ENCODE measurements around the gene RANBP3.
"Not testable (repeated sequence)": the region's sequence is repeated elsewhere in the genome, so short reads cannot be mapped to it uniquely, and the experiment has no call there.

Gene RANBP3

DNA sequence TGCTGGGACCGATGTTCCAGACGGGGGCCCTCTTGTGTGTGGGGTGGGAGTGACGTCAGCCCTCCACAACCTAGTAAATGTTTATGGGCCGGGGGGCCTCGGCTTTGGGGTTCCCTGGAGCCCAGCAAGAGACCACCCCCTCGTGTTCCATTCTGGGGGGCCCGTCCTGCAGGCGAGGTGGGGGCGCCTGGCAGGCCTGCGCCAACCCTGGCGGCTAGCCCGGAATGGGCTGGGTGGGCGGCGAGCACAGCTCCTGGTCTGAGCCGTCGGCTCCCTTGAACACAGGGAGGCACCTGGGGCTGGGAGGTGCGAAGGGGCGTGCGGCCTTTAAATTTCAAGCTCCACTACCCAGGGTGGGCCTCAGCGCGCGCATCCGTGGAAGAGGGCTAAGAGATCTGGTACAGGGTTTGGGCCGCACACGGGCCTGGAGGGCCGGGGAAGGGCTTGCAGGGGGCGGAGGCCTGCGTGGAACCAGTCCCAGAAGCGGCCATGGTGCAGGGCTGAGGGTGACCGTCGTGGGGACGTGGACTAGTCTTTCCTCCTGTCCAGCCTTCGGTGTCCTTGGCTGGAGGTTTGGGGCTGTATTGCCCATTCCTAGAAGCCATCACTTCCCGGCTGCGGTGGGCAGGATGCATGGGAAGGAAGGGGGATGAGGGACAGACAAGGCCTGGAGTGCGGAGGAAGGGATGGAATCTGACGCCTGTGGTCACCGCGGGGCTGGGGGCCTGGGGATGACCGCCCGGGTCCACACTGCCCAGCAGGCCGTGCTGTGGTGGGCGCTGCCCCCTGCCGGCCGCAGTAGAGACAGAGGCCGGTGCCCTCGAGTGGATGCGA is 85.8 kb downstream of the RANBP3 start:
- no peaks in the 10 kb centered on the region for H3K27me3 ChIP-seq (ENCODE audit: insufficient read depth, insufficient read length)
- TF ChIP-seq SUZ12 (IDR thresholded peaks at IDR 0.05; ENCODE audit: extremely low read depth, insufficient read depth, insufficient read length) (no peak), YY1 (IDR thresholded peaks at IDR 0.05; ENCODE audit: insufficient read depth, insufficient read length) (no peak), ZNF274 (IDR thresholded peaks at IDR 0.05; ENCODE audit: low read depth, low read length) (no peak)
- peaks cover 10% of the 10 kb centered on the region for H3K4me1 ChIP-seq (ENCODE audit: insufficient read depth, insufficient read length)
- H3K36me3 ChIP-seq (ENCODE audit: insufficient read depth, insufficient read length, low read length): peaks cover 37% of the 10 kb centered on the region
- H3K4me3 ChIP-seq (ENCODE audit: insufficient read length, low read depth): no peak overlapping the region
- H3K9ac ChIP-seq (ENCODE audit: insufficient read length, low read depth): no peak overlapping the region
- no peak for DNase-seq (ENCODE audit: low read depth, low spot score)
- no peaks in the 10 kb centered on the region for H3K9me3 ChIP-seq (ENCODE audit: insufficient read depth, low read length)

DNA sequence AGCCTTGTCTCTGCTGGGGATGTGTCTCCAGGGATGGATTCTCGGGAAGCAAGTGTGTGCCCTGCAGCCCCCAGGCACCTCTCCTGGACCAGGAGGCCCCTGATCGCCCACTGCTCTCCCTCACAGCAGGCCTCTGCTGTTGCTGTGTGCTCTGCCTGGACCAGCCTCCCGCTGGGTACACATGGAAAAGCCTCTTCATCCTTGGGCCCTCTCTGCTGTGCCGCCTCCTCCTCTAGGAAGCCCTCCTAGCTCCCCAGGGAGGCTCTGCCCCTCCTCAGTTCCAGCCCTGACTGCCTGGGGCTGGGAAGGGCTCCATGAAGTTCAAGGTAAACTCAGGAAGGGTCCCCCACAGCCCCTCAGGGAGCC is 86.4 kb downstream of the RANBP3 start:
- Histone ChIP-seq H3K4me3 (ENCODE audit: insufficient read length, low read depth) (no peak overlapping the region), H3K9ac (ENCODE audit: insufficient read length, low read depth) (no peak overlapping the region), H3K9me3 (ENCODE audit: insufficient read depth, low read length) (no peaks in the 10 kb centered on the region), H3K36me3 (ENCODE audit: insufficient read depth, insufficient read length, low read length) (peaks cover 31% of the 10 kb centered on the region), H3K27me3 (ENCODE audit: insufficient read depth, insufficient read length) (no peaks in the 10 kb centered on the region), H3K4me1 (ENCODE audit: insufficient read depth, insufficient read length) (peaks cover 10% of the 10 kb centered on the region)
- no peak for TF ChIP-seq ZNF274 (IDR thresholded peaks at IDR 0.05; ENCODE audit: low read depth, low read length)
- TF ChIP-seq YY1 (IDR thresholded peaks at IDR 0.05; ENCODE audit: insufficient read depth, insufficient read length): no peak
- TF ChIP-seq SUZ12 (IDR thresholded peaks at IDR 0.05; ENCODE audit: extremely low read depth, insufficient read depth, insufficient read length): no peak
- no peak for DNase-seq (ENCODE audit: low read depth, low spot score)

DNA sequence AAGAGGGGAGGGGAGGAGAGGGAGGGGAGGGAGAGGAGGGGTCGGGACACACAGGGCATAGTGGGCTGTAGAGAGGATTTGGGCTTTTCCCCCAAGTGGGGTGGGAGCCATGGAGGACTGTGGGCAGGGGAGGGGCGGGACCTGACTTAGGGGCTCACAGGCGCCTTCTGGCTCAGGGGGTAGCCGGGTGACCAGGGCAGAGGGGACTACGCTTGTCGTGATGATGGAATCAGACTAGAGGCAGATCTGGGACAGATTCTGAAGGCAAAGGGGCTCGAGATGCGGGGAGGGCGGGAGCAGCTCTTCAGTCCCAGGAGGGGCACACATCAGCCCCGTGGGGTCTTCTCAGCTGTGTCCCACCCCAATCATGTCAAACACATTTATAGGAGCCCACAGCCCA is 87.8 kb downstream of the RANBP3 start:
- peaks cover 17% of the 10 kb centered on the region for H3K36me3 ChIP-seq (ENCODE audit: insufficient read depth, insufficient read length, low read length)
- H3K9me3 ChIP-seq (ENCODE audit: insufficient read depth, low read length): no peaks in the 10 kb centered on the region
- H3K9ac ChIP-seq (ENCODE audit: insufficient read length, low read depth): no peak overlapping the region
- TF ChIP-seq SUZ12 (IDR thresholded peaks at IDR 0.05; ENCODE audit: extremely low read depth, insufficient read depth, insufficient read length): no peak
- no peak for TF ChIP-seq YY1 (IDR thresholded peaks at IDR 0.05; ENCODE audit: insufficient read depth, insufficient read length)
- TF ChIP-seq ZNF274 (IDR thresholded peaks at IDR 0.05; ENCODE audit: low read depth, low read length): no peak
- H3K4me3 ChIP-seq (ENCODE audit: insufficient read length, low read depth): no peak overlapping the region
- H3K27me3 ChIP-seq (ENCODE audit: insufficient read depth, insufficient read length): no peaks in the 10 kb centered on the region
- no peak for DNase-seq (ENCODE audit: low read depth, low spot score)
- peaks cover 10% of the 10 kb centered on the region for H3K4me1 ChIP-seq (ENCODE audit: insufficient read depth, insufficient read length)

DNA sequence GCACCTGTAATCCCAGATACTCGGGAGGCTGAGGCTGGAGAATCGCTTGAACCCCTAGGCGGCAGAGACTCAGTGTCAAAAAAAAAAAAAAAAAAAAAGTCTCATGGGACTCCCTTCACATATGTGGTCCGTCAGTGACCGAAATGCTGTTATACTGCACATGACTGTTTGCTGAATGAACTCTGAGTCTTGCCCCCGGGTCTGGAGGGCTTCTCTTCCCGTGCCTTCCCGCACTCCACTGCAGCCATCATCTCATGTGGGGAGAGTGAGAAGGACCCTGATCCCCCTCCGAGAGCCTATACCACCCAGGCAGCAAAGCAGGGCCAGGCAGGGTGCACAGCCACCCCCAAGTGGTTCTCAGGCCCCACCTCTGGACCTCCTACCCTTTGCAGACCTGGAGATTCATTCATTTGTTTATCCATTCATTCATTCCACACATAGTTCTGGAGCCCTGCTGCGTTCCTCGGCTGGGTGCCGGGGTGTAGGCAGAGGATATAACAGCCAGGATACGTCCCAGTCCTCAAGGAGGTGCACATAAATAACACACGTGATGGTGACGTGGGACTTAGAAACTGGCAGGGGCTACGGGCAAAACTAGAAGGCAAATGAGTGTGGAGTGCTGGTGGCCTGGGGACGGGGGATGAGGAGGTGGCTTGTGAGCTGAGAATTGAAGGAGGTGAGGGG is 88.5 kb downstream of the RANBP3 start:
- no peak overlapping the region for H3K9ac ChIP-seq (ENCODE audit: insufficient read length, low read depth)
- no peak for DNase-seq (ENCODE audit: low read depth, low spot score)
- H3K4me3 ChIP-seq (ENCODE audit: insufficient read length, low read depth): no peak overlapping the region
- no peaks in the 10 kb centered on the region for H3K9me3 ChIP-seq (ENCODE audit: insufficient read depth, low read length)
- no peak for TF ChIP-seq ZNF274 (IDR thresholded peaks at IDR 0.05; ENCODE audit: low read depth, low read length)
- no peak for TF ChIP-seq SUZ12 (IDR thresholded peaks at IDR 0.05; ENCODE audit: extremely low read depth, insufficient read depth, insufficient read length)
- no peak for TF ChIP-seq YY1 (IDR thresholded peaks at IDR 0.05; ENCODE audit: insufficient read depth, insufficient read length)
- H3K36me3 ChIP-seq (ENCODE audit: insufficient read depth, insufficient read length, low read length): peaks cover 11% of the 10 kb centered on the region
- peaks cover 10% of the 10 kb centered on the region for H3K4me1 ChIP-seq (ENCODE audit: insufficient read depth, insufficient read length)
- no peaks in the 10 kb centered on the region for H3K27me3 ChIP-seq (ENCODE audit: insufficient read depth, insufficient read length)

DNA sequence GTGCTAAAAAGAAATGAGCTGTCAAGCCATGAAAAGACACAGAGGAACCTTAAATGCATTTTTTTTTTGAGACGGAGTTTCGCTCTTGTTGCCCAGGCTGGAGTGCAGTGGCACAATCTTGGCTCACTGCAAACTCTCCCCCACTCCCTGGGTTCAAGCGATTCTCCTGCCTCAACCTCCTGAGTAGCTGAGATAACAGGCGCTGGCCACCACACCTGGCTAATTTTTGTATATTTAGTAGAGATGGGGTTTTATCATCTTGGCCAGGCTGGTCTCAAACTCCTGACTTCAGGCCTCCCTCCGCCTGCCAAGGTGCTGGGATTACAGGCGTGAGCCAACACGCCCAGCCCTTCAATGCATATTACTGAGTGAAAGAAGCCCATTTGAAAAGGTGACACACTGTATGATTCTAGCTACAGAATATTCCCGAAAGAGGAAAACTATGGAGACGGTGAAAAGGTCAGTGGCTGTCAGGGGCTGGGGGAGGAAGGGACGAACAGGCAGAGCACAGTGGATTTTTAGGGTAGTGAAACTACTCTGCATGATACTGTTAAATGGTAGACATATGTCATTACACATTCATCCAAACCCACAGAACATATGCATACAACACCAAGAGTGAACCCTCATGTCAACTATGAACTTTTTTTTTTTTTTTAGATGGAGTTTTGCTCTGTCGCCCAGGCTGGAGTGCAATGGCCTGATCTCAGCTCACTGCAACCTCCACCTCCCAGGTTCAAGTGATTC is 93.7 kb downstream of the RANBP3 start:
- H3K9me3 ChIP-seq (ENCODE audit: insufficient read depth, low read length); H3K9ac ChIP-seq (ENCODE audit: insufficient read length, low read depth); DNase-seq (ENCODE audit: low read depth, low spot score); H3K36me3 ChIP-seq (ENCODE audit: insufficient read depth, insufficient read length, low read length); H3K27me3 ChIP-seq (ENCODE audit: insufficient read depth, insufficient read length); H3K4me3 ChIP-seq (ENCODE audit: insufficient read length, low read depth): not testable (repeated sequence)
- peaks cover 16% of the 10 kb centered on the region for H3K4me1 ChIP-seq (ENCODE audit: insufficient read depth, insufficient read length)

DNA sequence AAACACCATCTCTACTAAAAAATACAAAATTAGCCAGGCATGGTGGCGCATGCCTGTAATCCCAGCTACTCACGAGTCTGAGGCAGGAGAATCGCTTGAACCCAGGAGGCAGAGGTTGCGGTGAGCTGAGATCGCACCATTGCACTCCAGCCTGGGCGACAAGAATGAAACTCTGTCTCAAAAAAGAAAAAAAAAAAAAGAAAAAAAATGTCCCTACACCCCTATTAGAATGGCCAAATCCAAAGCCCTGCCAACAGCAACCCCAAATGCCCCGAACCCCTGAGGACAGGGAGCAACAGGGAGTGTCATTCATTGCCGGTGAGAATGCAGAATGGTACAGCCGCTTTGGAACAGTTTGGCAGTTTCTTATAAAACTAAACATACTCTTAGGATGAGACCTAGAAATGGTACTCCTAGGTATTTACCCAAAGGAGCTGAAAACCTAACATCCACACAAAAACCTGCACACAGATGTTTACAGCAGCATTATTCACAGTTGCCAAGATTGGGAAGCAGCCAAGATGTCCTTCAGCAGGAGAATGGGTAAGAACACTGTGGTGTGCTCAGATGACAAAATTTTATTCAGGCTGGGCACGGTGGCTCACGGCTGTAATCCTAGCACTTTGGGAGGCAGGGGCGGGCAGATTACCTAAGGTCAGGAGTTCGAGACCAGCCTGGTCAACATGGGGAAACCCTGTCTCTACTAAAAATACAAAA is 94.6 kb downstream of the RANBP3 start:
- not testable (repeated sequence) for DNase-seq (ENCODE audit: low read depth, low spot score); H3K27me3 ChIP-seq (ENCODE audit: insufficient read depth, insufficient read length)
- H3K4me1 ChIP-seq (ENCODE audit: insufficient read depth, insufficient read length): peaks cover 18% of the 10 kb centered on the region

More for the DNA sequence above, 94.6 kb downstream of the RANBP3 start:
- not testable (repeated sequence) for H3K9me3 ChIP-seq (ENCODE audit: insufficient read depth, low read length); H3K4me3 ChIP-seq (ENCODE audit: insufficient read length, low read depth); H3K9ac ChIP-seq (ENCODE audit: insufficient read length, low read depth); H3K36me3 ChIP-seq (ENCODE audit: insufficient read depth, insufficient read length, low read length)

All from NT2/D1 (cell line).